Left lung (tissue), 10 donors: Measurements from ENCODE around the gene MTMR1. TPM values are rescaled to one million over a fixed set of nuclear protein-coding genes. Genes with fewer than 3 reads are reported as not detected.

Experiments used
- ATAC-seq: fragments of 200-7000 bp; cut with Tn5 transposase; one replicate; pipeline ENCODE4 v1.9.1; 2020; ENCODE audit warnings: moderate library complexity
- DNase-seq, 4 donors: peaks; one replicate each; pipeline ENCODE4 v3.0.0-alpha.2; 2013 to 2020
- H3K27ac ChIP-seq, 2 donors: fragments of 200-600 bp; sonication (generic) in 1 of 2; one replicate each; pipeline versions ENCODE4 v1.5.0 to v1.8.0; 2020 to 2021
- H3K27me3 ChIP-seq, 2 donors: fragments of 200-600 bp; sonication (generic) in 1 of 2; one replicate each; pipeline versions ENCODE4 v1.5.0 to v1.8.0; 2020 to 2021
- H3K36me3 ChIP-seq, 2 donors: fragments of 200-600 bp; sonication (generic) in 1 of 2; one replicate each; pipeline versions ENCODE4 v1.5.0 to v1.8.0; 2020 to 2021
- H3K4me1 ChIP-seq, 2 donors: fragments of 200-600 bp; one replicate each; pipeline ENCODE4 v1.8.0; 2021
- H3K4me3 ChIP-seq, 2 donors: fragments of 200-600 bp; sonication (generic) in 1 of 2; one replicate each; pipeline versions ENCODE4 v1.5.0 to v1.8.0; 2020 to 2021; ENCODE audit warnings: mild to moderate bottlenecking in 1 of 2
- H3K9me3 ChIP-seq, 2 donors: fragments of 200-600 bp; sonication (generic) in 1 of 2; one replicate each; pipeline versions ENCODE4 v1.5.0 to v1.8.0; 2020 to 2021
- CTCF ChIP-seq, 2 donors: fragments of 200-600 bp; sonication (generic) in 1 of 2; IDR thresholded peaks; one replicate each; pipeline versions ENCODE4 v1.5.0 to v1.8.0; 2021; ENCODE audit warnings: antibody characterized with exemption in 2 of 2
- intact Hi-C, 2 donors: fragments of 100-400 bp; cut with DNase I; formaldehyde crosslinking; loops; one replicate each; pipeline versions ENCODE4 v1.11.2 to v1.14.2; 2022
- polyA plus RNA-seq, 6 donors: library from polyadenylated mRNA; unstranded; fragments of 120-200 nt; gene quantifications; one replicate each; pipeline ENCODE4 v1.2.1, GENCODE V29; 2013; ENCODE audit not compliant: insufficient read length in 6 of 6
- total RNA-seq, 2 donors: library from RNA; stranded (reverse); fragmentation: NEBNext Ultra II Directional; extraction: Animal tissue kit (Norgen Biotek cat#: 25700); gene quantifications; one replicate each; pipeline ENCODE4 v1.2.1, GENCODE V29; 2021
- donor health status: DM: no; HTN: yes; CAD: no.
- donor health status: DM: no; HTN: no; CAD: no.

MTMR1 gene
- total and polyA plus RNA-seq, 8 donors, result 17.3 to 23.1 (median 20.7) TPM

GRCh38 chrX:150763303-150763797, 70.2 kb downstream of the MTMR1 start:
- Histone ChIP-seq H3K4me1 (peaks cover 0 to 4% of the 10 kb centered on the region in 2 donors), H3K27me3 (no peaks in the 10 kb centered on the region), H3K27ac (no peak overlapping the region), H3K4me3 (no peak overlapping the region), H3K36me3 (peaks cover 0 to 30% of the 10 kb centered on the region in 2 donors), H3K9me3 (no peaks in the 10 kb centered on the region)
- TF ChIP-seq CTCF (IDR thresholded peaks at IDR 0.05), result no peak
- ATAC-seq (no peak), DNase-seq (no peak)
- intact Hi-C loops, result no loop called here

GRCh38 chrX:150763810-150764209, 70.6 kb downstream of the MTMR1 start:
- no peak for TF ChIP-seq CTCF (IDR thresholded peaks at IDR 0.05)
- Histone ChIP-seq H3K27ac (no peak overlapping the region), H3K4me1 (peaks cover 0 to 4% of the 10 kb centered on the region in 2 donors), H3K4me3 (no peak overlapping the region), H3K27me3 (no peaks in the 10 kb centered on the region), H3K9me3 (no peaks in the 10 kb centered on the region), H3K36me3 (peaks cover 0 to 25% of the 10 kb centered on the region in 2 donors)
- intact Hi-C loops, result no loop called here
- ATAC-seq (no peak), DNase-seq (no peak)

GRCh38 chrX:150765237-150765636, 72.0 kb downstream of the MTMR1 start:
- H3K27ac ChIP-seq, result no peak overlapping the region
- peaks cover 0 to 4% of the 10 kb centered on the region in 2 donors for H3K4me1 ChIP-seq
- DNase-seq, result no peak
- intact Hi-C loops, result no loop called here
- ATAC-seq, result no peak
- no peak for TF ChIP-seq CTCF (IDR thresholded peaks at IDR 0.05)
- no peaks in the 10 kb centered on the region for H3K9me3 ChIP-seq
- H3K27me3 ChIP-seq, result no peaks in the 10 kb centered on the region
- H3K36me3 ChIP-seq, result peaks cover 0 to 14% of the 10 kb centered on the region in 2 donors
- no peak overlapping the region for H3K4me3 ChIP-seq

- no peak for TF ChIP-seq CTCF (IDR thresholded peaks at IDR 0.05)
- Histone ChIP-seq H3K27ac (no peak overlapping the region), H3K9me3 (no peaks in the 10 kb centered on the region), H3K27me3 (no peaks in the 10 kb centered on the region), H3K36me3 (peaks cover 0 to 14% of the 10 kb centered on the region in 2 donors), H3K4me1 (peaks cover 0 to 4% of the 10 kb centered on the region in 2 donors), H3K4me3 (no peak overlapping the region)
- ATAC-seq (no peak), DNase-seq (no peak)
- intact Hi-C loops, result no loop called here
Measured at GRCh38 chrX:150765782-150766350, 72.7 kb downstream of the MTMR1 start.

GRCh38 chrX:150766351-150767044, 73.3 kb downstream of the MTMR1 start:
- intact Hi-C loops, result no loop called here

More at GRCh38 chrX:150766351-150767044, 73.3 kb downstream of the MTMR1 start:
- no peak overlapping the region for H3K27ac ChIP-seq
- no peak overlapping the region for H3K4me3 ChIP-seq
- H3K9me3 ChIP-seq, result no peaks in the 10 kb centered on the region
- no peak for TF ChIP-seq CTCF (IDR thresholded peaks at IDR 0.05)
- H3K27me3 ChIP-seq, result no peaks in the 10 kb centered on the region
- ATAC-seq (no peak), DNase-seq (no peak)
- H3K36me3 ChIP-seq, result peaks cover 0 to 14% of the 10 kb centered on the region in 2 donors
- peaks cover 0 to 4% of the 10 kb centered on the region in 2 donors for H3K4me1 ChIP-seq
